GM19023 (cell line): ENCODE results near the gene SLX4IP.

ENCODE experiments used
- ATAC-seq: cut with Tn5 transposase; IDR thresholded peaks from one replicate; pipeline ENCODE4 v1.9.1; 2021; ENCODE audit warnings: mild to moderate bottlenecking, moderate library complexity; ENCODE audit not compliant: unreplicated experiment

The SLX4IP gene

DNA sequence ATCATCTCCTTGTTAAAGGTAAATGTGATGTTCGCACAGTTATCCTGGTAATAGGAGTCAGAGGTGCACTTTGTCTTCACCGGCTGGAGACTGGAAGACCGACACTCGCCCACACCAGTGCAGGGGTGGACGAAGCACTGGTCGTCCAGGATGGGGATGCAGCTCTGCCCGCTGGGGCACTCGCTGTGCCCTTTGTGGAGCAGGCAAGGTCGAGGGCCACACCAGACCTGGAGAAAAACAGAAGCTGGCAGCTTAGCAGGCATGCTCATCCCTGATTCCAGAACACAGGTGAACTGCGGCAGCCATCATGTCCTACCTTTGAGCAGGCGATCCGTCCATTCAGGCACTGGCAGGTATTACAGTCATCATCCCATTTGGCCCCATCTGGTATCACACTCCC, 206.4 kb downstream of the SLX4IP start:
- ATAC-seq: no peak

DNA sequence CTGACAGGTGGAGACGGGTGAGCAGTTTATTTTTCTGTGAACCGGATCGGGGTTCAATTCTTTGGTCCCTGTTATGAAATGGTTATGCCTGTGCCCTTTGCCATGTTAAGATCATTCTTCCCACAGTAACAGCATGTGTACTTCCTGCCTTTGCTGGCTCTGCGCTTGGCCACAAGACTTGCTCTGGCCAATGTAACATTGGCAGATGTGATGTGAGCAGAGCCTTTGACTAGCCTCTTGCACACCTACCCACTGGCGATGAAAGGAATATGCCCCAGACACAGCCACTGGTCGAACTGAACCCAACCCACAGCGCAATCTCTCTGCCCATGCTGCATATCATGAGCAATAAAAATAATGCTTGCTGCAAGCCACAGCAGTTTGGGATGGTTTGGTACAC, 206.8 kb downstream of the SLX4IP start:
- ATAC-seq: no peak

DNA sequence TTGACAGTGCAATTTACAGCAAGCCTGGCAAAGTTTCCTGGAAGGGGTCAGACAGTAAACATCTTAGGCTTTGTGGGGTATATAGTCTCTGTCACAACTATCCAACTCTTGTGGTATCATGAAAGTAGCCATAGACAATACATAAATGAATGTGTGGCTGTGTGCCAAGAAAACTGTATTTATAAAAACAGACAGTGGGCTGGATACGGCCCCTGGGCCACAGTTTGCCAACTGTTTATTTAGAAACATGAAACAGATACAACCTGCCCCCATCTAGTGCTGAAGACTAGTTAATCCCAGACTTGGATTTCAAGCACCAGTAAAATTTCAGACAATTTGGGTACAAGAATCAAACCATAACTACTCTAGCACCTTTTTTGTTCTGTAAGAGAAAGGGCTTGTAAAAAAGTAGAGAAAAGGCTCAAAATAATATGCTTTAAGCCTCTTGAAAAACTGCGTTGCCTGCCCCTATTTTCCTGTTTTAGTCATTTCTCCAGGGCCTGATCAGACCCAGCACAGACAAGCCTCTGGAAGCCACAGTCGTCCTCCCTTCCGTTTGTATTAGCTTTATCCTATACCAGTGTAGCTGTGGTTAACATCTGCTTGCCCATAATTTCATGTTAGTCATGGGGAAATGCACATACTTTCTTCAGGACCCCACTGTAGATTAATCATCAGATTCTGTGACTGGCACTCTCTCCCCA, 207.9 kb downstream of the SLX4IP start:
- ATAC-seq: no peak

DNA sequence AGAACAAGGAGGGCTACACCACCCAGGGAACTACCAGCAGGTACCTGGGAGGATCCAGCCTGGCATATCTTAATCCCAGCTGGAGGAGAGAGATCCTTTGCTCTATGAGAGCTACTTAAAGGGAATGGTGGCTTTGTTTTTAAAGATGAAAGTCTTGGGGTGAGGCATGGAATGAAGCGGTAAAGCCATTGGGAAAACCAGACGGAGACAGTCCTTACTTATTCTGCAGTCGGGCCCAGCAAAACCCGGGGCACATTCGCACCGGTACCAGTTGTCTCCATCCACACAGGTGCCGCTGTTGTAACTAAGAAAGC, 208.4 kb downstream of the SLX4IP start:
- ATAC-seq: no peak

DNA sequence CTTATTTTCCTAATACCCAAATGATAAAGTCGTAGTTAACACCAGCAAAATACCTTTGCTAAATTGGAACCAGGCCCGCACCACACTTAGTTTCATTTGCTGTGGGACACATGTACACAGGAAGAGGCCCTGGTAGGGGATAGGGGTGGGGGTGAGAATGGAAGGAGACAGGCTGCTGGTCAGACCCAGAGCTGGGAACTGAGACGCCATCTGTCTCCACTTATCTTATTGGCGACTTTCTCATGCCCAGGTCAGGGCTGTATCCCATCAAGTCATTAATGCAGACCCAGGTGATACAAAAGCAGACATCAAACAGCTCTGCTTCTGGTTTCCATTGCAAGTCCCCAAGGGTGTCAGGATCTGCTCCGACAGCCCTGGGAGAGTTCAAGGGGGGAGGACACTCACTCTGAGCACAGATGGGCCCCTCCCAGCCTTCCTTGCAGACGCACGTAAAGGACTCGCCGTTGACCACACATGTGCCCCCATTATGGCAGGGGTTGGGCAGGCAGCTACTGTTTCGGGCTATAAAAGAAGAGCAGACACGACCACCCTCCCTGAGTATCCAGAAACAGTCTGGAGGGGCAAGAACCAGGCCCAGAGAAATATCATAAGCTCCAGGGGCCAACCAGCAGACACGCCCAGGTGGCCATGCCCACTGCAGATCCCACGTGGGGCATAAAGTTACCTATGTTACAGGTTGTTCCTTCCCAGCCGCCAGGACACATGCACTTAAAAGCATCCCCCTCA, 209.5 kb downstream of the SLX4IP start:
- no peak for ATAC-seq

DNA sequence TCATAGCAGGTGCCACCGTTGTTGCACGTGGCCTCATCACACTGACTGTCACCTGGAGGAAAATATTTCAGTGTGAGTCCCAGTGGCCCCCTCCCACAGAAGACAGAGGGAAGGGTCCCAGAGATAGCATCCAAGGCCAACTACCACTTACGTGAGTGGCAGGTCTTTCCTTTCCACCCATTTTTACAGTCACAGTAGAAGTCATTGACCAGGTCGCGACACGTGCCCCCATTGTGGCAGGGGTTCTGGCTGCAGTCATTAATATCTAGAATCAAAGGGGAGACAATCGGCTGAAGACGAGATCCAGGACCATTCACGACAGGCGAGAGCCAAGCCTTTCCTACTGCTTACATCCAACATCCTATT, 210.1 kb downstream of the SLX4IP start:
- no peak for ATAC-seq

DNA sequence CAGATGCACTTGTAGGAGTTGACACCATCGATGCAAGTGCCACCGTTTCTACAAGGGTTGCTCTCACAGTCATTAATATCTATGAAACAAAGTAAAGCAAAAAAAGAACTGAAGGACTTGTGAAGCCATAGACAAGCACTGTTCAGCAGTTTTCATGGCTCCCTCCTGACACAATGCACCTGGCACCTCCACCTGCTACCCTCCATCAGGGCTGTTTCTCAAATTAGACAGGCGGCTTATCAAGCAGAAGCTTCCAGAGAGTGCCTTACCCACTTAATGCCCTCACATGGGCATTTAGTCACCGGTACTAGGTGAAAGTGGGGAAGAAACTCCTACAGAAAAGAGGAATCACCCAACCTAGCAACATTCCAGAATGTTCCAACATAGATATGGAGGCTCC, 210.9 kb downstream of the SLX4IP start:
- ATAC-seq: no peak

DNA sequence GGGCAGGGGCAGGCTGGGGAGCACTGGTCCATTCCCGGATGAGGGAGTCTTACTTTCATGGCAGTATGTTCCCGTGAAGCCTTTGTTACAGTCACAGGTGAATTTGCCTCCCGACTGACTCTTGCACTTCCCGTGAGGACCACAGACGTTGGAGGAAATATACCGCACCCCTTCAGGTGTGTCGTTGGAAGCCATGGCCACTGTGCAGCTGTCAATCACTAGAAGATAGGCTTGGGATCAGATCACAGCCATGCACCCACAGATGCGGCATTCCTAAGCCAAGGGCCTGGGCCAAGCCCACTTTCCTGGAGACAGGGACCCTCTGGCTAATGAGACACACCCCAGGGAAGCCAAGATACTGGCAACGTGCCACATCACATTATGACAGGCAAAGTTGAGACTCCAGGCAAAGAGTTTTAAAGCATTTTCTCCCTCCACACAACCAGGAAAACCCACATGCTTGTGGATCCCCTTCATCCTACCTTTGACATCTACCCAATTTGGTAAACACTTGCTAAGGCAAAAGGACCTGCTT, 211.8 kb downstream of the SLX4IP start:
- no peak for ATAC-seq

DNA sequence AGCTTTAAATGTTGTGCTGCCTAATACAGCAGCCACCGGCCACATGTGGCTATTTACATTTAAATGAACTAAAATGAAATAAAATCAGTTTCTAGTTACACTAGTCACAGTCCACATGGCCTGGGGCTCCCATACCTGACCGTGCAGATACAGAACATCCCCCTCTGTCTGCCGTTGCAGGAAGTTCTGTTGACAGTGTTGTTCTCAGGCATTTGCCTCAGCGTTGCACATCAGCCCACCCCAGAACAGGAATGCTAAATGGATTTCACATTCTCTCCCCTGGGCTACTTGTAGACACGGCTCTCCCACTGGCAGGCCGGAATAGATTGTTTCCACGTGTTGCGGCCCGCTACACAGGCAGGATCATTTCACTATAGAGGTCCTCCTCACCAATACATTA, 212.4 kb downstream of the SLX4IP start:
- no peak for ATAC-seq

DNA sequence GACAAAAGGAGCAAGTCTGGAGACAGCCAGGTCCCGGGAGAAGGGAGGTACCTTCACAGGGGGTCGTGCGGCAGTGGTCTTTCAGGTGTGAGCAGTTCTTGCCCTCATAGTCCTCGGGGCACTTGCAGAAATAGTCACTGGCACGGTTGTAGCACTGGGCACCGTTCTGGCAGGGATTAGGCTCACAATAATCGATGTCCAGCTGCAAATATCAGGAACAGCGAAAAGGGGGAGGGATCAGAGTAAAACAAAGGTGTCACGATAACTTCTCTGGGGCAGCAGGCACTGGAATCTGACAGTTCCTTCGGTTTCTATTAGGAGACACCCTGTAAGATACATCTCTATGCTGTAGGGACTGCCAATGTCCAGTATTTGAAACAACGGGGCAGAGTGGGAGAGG, 212.8 kb downstream of the SLX4IP start:
- no peak for ATAC-seq

DNA sequence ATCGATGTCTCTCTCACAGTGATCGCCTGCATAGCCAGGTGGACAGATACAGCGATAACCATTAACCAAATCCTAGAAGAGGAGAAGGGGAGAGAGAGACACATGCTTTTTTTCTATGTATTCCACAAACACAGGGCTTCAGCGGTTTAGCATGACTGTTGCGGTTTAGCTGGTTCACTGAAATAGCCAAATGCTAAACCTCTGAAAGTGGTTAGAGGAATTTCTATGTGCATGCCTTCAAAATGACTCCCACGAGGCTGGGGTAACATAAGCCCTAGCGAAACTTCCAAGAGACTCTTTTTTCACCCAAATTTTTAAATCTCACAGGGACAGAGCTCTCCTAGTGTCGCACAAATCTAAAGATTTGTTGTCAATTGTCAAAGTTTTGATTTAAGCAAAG, 213.5 kb downstream of the SLX4IP start:
- ATAC-seq: no peak

DNA sequence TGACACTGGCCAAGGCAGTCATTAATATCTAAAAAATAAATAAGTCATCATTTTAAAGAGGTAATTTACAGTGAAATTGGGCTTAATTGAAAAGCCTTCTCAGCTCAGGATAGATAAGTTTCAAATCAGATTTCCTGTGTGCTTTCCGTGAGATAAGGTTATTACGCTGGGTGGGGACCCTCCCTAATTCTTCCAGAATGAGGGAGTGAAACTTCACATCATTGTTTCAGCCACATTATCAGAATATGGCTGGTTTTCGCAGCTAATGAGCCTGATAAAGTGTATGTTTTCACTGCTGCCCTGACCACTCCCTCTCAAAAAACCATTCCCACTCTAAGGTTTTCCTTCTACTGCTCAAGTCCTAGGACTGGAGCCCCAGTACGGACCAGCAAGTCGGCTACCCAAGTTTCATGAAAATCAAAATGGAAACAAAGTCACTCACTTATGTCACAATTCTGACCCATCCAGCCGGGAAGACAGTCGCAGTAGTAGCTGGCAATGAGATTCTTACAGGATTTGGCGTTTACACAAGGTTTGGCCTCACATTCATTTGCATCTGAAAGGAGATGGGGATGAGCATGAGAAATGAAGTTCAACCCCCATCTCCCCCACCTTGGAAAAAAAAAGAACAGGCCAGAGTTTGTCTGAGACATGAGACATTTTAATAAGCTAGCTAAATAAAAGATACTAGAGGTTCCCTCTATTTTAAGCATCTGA, 214.1 kb downstream of the SLX4IP start:
- ATAC-seq: no peak

DNA sequence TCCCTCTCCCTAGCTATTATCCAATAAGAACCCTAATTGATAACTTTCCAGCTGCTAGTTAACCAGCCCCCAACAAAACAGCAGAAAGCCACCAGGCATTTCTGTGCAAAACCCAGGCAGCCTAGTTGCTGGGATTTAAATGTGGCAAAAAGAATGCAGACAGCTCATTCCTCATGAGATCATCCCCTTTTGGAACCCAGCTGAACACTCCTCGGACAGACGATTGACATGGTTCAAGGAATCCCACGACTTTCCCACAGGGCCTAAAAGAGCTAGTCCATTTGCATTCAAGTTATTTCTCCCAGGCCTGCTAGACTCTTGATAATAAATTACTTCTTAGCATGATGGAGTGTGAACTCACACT, 214.7 kb downstream of the SLX4IP start:
- ATAC-seq: no peak

DNA sequence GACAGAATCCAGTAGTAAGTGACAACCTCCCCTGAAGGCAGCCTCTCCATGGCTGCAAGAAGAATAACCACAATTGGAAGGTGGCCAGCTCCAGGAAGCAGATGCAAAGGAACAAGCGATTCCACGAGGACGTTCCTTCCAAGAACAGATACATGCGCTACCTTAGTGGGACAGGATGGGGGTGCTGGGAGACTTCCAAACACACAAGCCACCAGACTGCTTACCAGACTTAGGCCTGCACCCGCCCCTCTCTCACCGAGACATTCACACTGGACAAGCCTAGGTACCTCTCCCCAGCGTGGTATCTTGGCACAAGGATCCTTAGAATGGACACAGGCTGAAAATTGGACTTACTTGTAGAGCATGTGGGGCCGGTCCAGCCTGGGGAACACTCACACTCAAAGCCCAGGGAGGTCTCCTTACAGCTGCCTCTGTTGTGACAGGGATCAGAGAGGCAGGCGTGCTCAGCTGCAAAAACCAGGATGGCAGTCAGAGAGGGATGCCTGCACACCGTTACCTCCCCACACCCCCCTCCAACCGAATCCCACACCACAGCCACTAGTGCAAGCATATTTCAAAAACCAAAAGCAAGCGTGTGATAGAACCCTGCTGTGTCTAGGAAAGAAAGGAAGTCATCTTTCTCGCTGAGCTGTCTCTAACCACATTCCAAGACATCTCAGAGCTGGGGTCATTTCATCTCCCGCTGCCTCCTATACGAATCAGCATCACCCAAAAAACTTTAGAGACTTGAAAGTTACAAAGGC, 216.3 kb downstream of the SLX4IP start:
- ATAC-seq: no peak

DNA sequence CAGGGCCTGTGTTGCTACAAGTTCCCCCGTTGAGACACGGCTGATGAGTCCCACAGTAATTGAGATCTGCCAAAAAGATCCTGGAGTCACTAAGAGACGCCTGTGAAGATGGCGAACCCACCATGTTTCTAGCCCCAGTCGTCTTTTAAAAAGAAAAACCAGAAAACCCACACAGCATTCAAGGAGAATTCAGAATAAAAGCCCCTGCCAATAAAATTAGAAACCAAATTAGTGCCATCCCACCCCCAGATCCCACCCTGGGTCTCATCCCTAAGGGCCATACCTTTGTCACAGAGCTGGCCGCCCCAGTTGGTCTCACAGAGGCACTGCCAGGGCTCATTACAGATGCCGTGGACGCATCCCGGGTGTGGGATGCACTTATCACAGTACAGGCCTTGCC, 217.1 kb downstream of the SLX4IP start:
- ATAC-seq: no peak

DNA sequence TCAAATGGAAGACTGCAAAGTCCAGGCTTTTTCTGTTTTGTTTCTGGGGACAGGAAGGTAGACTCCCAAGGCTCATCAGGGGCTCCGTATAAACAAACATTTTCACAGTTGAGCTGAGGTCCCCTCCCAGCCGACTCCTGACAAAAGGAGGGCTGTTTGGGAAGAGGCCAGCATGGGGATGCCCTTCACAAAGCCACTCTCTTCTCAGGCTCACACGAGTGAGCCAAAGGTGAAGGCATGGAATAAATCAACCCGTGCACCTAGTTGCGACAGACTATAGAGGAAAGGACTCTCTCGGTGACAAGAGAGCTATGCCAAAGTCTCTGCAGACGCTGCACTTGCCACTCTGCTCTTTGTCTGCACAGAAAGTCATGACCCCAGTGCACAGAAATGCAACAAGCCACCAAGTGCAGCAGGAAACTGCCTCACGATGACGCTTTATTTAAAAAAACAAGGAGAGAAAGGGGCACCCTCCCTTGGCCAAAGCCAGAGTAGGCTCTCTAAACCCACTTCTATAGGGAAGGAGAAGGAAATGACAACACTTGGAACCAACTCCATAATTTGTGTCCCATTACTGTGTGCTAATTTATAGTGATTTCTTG, 217.7 kb downstream of the SLX4IP start:
- ATAC-seq: no peak

DNA sequence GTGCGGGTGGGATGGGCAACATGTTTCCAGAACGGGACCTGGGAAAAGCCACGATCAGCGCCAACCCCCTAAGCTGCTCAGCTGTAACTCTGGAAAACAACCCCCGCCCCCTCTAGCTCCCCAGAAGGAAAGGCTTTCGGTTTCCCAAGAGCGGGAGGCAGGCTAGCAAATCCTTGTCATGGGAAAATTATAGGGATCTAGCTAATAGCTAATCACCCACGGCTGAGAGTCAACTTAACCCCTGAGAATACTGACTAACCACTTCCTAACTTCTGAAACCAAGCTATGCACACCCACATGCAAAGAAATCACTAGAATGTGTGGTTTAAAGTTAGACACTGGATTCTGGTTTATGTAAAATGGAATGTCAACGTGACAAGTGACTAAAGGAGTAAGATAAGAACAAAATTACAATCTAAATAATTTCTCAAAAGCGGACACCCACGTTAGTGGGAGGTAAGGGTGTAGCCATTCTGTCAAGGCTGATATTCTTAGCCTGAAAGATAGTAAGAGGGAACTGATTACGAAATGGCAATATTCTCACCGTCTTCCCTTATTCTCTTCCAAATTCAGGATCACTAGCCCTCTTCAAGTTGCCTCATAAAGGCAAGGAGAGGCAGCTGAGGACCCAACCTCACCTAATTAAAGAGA, 218.6 kb downstream of the SLX4IP start:
- ATAC-seq: no peak

DNA sequence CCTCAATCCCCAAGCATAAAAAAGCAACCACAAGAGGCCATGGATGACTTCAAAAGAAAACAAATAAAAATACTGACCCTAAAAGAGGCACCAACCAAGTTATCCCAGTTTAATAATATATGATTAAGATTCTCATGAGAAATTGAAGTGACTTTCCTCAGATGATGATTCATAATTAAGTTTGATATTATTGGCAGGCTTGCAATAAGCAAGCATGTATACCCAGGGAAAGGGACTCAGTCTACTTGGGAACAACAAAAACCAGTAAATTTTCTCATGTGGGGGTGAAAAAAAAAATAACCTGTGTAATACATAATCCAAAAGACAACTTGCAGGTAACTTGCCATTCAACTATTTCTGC, 219.1 kb downstream of the SLX4IP start:
- no peak for ATAC-seq

DNA sequence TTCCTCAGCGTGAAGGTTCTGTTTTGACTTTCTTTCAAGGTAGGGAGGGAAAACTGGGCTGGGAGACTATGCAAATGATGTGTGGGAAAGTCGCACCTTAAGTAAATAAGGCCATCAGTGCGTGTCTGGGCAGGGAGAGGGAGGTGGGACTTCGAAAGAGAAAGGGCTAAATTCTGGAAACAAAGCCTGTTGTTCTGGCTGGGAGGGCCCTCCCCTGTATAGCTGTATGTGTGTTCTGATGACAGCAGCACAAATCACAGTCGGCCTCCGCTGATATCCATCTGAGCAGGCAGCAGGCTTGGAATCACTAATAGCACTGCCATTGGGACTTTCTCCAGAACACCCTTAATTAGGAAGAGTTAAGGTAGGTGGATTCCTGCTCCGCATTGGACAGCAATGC, 219.5 kb downstream of the SLX4IP start:
- peak; percentile 60 for ATAC-seq
